Endothelial cell of umbilical vein (primary cell): ENCODE measurements around the gene RNF5. TPM values are rescaled to one million over a fixed set of nuclear protein-coding genes. Genes with fewer than 3 reads are reported as not detected.
A peak's percentile ranks its signal among the peaks of the same experiment; 100 is the strongest.

Source experiments
- BruUV-seq: library from RNA; stranded (reverse); fragments of 400-500 nt; replicated peaks from 2 replicates; lab custom pipeline; 2021; lab: Mats Ljungman, UMichigan
- CTCF ChIA-PET: fragments of 300-600, 350-600 bp; sonication (Branson Sonifier 250); formaldehyde crosslinking; loops from one replicate; lab custom pipeline; 2021; ENCODE audit warnings: antibody characterized with exemption, inconsistent platforms; lab: Charles Lee
- POLR2A ChIA-PET: fragments of 300-600, 350-600 bp; sonication (Branson Sonifier 250); formaldehyde crosslinking; loops from one replicate; lab custom pipeline; 2021; ENCODE audit warnings: antibody characterized with exemption, inconsistent platforms; lab: Charles Lee
- DNase-seq: peaks from one replicate; pipeline ENCODE4 v3.0.0-alpha.2; 2011; ENCODE audit warnings: low read depth, low spot score
- FAIRE-seq: peaks from 2 replicates; lab custom pipeline; 2011; peaks lifted over from hg19 to GRCh38; lab: Jason Lieb, UNC
- H2AFZ ChIP-seq: 2 replicates; pipeline ENCODE4 v1.6.0; 2012; ENCODE audit warnings: low read depth, low read length, control low read depth, inconsistent platforms
- H3K27ac ChIP-seq: 2 replicates; pipeline ENCODE4 v1.5.1; 2011; ENCODE audit warnings: low read depth, mild to moderate bottlenecking, control low read depth, low read length, moderate library complexity; ENCODE audit not compliant: insufficient read depth
- H3K27me3 ChIP-seq, 2 experiments: 2 replicates each; pipeline versions ENCODE4 v1.6.0 to v1.6.1; 2011; ENCODE audit warnings: low read length in 2 of 2, mixed read lengths in 1 of 2; ENCODE audit not compliant: control insufficient read depth in 2 of 2, insufficient read depth in 2 of 2
- H3K36me3 ChIP-seq, 2 experiments: 2 replicates in 1 of 2; 3 replicates in 1 of 2; pipeline ENCODE4 v1.5.1; 2011; ENCODE audit warnings: low read length in 2 of 2, mild to moderate bottlenecking in 1 of 2, moderate library complexity in 1 of 2; ENCODE audit not compliant: control insufficient read depth in 2 of 2, insufficient read depth in 2 of 2; ENCODE audit errors: extremely low read depth in 1 of 2
- H3K4me1 ChIP-seq: 3 replicates; pipeline ENCODE4 v1.5.1; 2011; ENCODE audit warnings: mild to moderate bottlenecking, low read length; ENCODE audit not compliant: control insufficient read depth, insufficient read depth; ENCODE audit errors: extremely low read depth
- H3K4me2 ChIP-seq: 2 replicates; pipeline ENCODE4 v1.6.1; 2011; ENCODE audit warnings: low read length, control low read depth, mixed read lengths; ENCODE audit not compliant: insufficient read depth
- H3K4me3 ChIP-seq, 3 experiments: fragments of 200-600 bp in 1 of 3; sonication (generic), shearing (Covaris generic) in 1 of 3; replicated peaks in 1 of 3; 2 replicates each; pipeline ENCODE4 v1.5.1; 2011 to 2016; ENCODE audit warnings: control low read depth in 3 of 3, low read length in 3 of 3, mild to moderate bottlenecking in 2 of 3, inconsistent platforms in 1 of 3, low read depth in 1 of 3, moderate library complexity in 1 of 3; ENCODE audit not compliant: insufficient read depth in 1 of 3
- H3K79me2 ChIP-seq: 2 replicates; pipeline ENCODE4 v1.6.0; 2012; ENCODE audit warnings: low read length, inconsistent platforms; ENCODE audit not compliant: control insufficient read depth, insufficient read depth
- H3K9ac ChIP-seq: replicated peaks from 2 replicates; pipeline ENCODE3; 2011; ENCODE audit warnings: low read length, control low read depth; ENCODE audit not compliant: insufficient read depth; ENCODE audit errors: extremely low read depth
- H3K9me1 ChIP-seq: replicated peaks from 3 replicates; pipeline ENCODE4 v1.6.0; 2011; ENCODE audit warnings: mild to moderate bottlenecking, low read length; ENCODE audit not compliant: control insufficient read depth, insufficient read depth; ENCODE audit errors: extremely low read depth
- H3K9me3 ChIP-seq: replicated peaks from 2 replicates; pipeline ENCODE4 v1.5.1; 2012; ENCODE audit warnings: low read length, inconsistent platforms; ENCODE audit not compliant: control insufficient read depth, insufficient read depth
- H4K20me1 ChIP-seq: replicated peaks from 2 replicates; pipeline ENCODE3; 2011; ENCODE audit warnings: mild to moderate bottlenecking, low read length; ENCODE audit not compliant: control insufficient read depth, insufficient read depth; ENCODE audit errors: extremely low read depth
- CTCF ChIP-seq, 2 donors: IDR thresholded peaks; 1 replicate in 1 of 2; 2 replicates in 1 of 2; pipeline ENCODE4 v1.5.1; 2011; ENCODE audit warnings: low read length in 2 of 2, mild to moderate bottlenecking in 2 of 2, moderate library complexity in 2 of 2, control low read depth in 1 of 2, inconsistent platforms in 1 of 2, low read depth in 1 of 2; ENCODE audit not compliant: insufficient read depth in 1 of 2; ENCODE audit errors: extremely low read depth in 1 of 2
- FOS ChIP-seq: IDR thresholded peaks from 2 replicates; pipeline ENCODE4 v1.6.1; 2011; ENCODE audit warnings: mild to moderate bottlenecking, low read length, moderate library complexity, borderline replicate concordance; ENCODE audit not compliant: insufficient read depth
- GATA2 ChIP-seq: IDR thresholded peaks from 2 replicates; pipeline ENCODE4 v1.7.0; 2011; ENCODE audit warnings: low read depth, mild to moderate bottlenecking, moderate library complexity, mixed read lengths, low read length; ENCODE audit not compliant: insufficient read length, insufficient read depth
- JUN ChIP-seq: IDR thresholded peaks from 2 replicates; pipeline ENCODE4 v1.6.1; 2011; ENCODE audit warnings: borderline replicate concordance, low read depth; ENCODE audit not compliant: insufficient read length, insufficient read depth
- MAX ChIP-seq: IDR thresholded peaks from 2 replicates; pipeline ENCODE4 v1.6.1; 2011; ENCODE audit not compliant: insufficient read depth, insufficient read length
- MYC ChIP-seq: IDR thresholded peaks from one replicate; pipeline ENCODE4 v1.6.1; 2011; ENCODE audit warnings: mild to moderate bottlenecking, low read depth, low read length
- POLR2A ChIP-seq: IDR thresholded peaks from 2 replicates; pipeline ENCODE4 v1.6.1; 2012; ENCODE audit warnings: low read depth, mild to moderate bottlenecking, control low read depth, low read length
- POLR2AphosphoS5 ChIP-seq: IDR thresholded peaks from 2 replicates; pipeline ENCODE4 v1.6.1; 2012; ENCODE audit warnings: low read depth, mild to moderate bottlenecking, control low read depth, low read length, moderate library complexity; ENCODE audit not compliant: insufficient read depth
- dilution Hi-C: fragments of 300-500 bp; cut with MboI; formaldehyde crosslinking; loops from one replicate; pipeline ENCODE4 v1.15.0; 2019; ENCODE audit warnings: low sequenced_read_pairs; ENCODE audit not compliant: extremely low pct_ligation_motif_present
- intact Hi-C: fragments of 100-400 bp; cut with micrococcal nuclease; formaldehyde crosslinking; loops from one replicate; pipeline ENCODE4 v1.10.0; 2022
- polyA plus RNA-seq, 4 experiments: library from polyadenylated mRNA; depleted of rRNA in 3 of 4; stranded (reverse) in 3 of 4; unstranded in 1 of 4; fragments of >200 nt; gene quantifications; 2 replicates each; pipeline versions ENCODE4 v1.2.1 to v1.2.3, GENCODE V29; 2011 to 2012; ENCODE audit warnings: missing spikeins in 1 of 4
- total RNA-seq: library from RNA; stranded (reverse); gene quantifications from 2 replicates; pipeline ENCODE4 v1.2.3, GENCODE V29; 2021

RNF5 gene
- total and polyA plus RNA-seq, 2 donors (not counting 3 experiments of a cell fraction or from before 2014, with no cell fraction given), result 49.2 to 100 TPM

DNA sequence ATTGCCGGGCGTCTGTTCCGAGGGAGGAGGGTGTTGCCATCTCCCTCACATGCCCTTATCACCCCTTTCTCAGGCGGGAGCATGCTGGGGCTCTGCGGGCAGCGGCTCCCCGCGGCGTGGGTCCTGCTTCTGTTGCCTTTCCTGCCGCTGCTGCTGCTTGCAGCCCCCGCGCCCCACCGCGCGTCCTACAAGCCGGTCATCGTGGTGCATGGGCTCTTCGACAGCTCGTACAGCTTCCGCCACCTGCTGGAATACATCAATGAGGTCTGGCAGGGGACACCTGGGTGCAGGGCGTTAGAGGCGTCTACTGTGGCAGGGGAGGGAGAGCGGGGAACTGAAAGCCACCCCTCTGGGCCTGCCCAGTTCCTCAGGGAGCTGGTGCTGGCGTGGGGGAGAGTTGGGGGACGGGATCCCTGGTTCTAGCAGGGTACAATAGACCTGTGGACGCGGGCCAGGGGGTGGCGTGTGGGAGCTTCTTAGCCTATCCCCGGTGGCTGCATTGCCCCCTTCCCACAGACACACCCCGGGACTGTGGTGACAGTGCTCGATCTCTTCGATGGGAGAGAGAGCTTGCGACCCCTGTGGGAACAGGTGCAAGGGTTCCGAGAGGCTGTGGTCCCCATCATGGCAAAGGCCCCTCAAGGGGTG is 23.6 kb upstream of the RNF5 start:
- H4K20me1 ChIP-seq, result no peaks in the 10 kb centered on the region
- H3K27me3 ChIP-seq, result peaks cover 4 to 5% of the 10 kb centered on the region in 2 experiments
- H3K36me3 ChIP-seq, result peaks cover 0 to 7% of the 10 kb centered on the region in 2 experiments
- peak overlapping the region; percentile 64 for H3K9ac ChIP-seq
- no peaks in the 10 kb centered on the region for H3K9me3 ChIP-seq
- intact Hi-C loops (loop anchor here (1.0 kb wide), 4 partner anchors 22 to 41 kb away; partner anchors contain the start of genes AGPAT1 and FKBPL), dilution Hi-C loops (no loop called here)
- no TSS peak for BruUV-seq
- POLR2A ChIA-PET, result no interaction called here
- no peak for TF ChIP-seq JUN
- TF ChIP-seq CTCF (IDR thresholded peaks at IDR 0.05; ENCODE audit: extremely low read depth in 1 of 2, insufficient read depth in 1 of 2, low read depth in 1 of 2, low read length in 2 of 2), result peak; percentile 17 to 34
- TF ChIP-seq POLR2AphosphoS5, result no peak
- peak overlapping the region; percentile 41 to 71 (median 60) for H3K4me3 ChIP-seq
- H3K4me2 ChIP-seq, result peak overlapping the region; percentile 40
- peak; percentile 24 for FAIRE-seq
- H3K79me2 ChIP-seq, result peaks cover 4% of the 10 kb centered on the region
- peaks cover 21% of the 10 kb centered on the region for H3K4me1 ChIP-seq
- no peaks in the 10 kb centered on the region for H3K9me1 ChIP-seq
- peak overlapping the region; percentile 51 for H3K27ac ChIP-seq
- peak; percentile 68 for DNase-seq
- H2AFZ ChIP-seq, result peak overlapping the region; percentile 76
- CTCF ChIA-PET, result interaction anchor here (1.0 to 1.2 kb wide), 3 partner anchors 15 to 41 kb away, joined by 3 to 7 read pairs (median 3); no protein-coding TSS in a partner anchor

DNA sequence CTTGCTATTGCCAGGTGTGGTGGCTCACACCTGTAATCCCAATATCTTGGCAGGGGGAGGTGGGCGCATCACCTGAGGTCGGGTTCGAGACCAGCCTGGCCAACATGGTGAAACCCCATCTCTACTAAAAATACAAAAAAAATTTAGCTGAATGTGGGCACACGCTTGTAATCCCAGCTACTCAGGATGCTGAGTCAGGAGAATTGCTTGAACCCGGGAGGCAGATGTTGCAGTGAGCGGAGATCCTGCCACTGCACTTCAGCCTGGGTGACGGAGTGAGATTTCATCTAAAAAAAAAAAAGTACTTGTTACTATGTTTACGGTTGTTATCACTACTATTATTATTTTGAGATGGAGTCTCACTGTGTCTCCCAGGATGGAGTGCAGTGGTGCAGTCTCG is 21.3 kb upstream of the RNF5 start:
- TF ChIP-seq GATA2 (no peak), POLR2A (no peak), MYC (no peak), POLR2AphosphoS5 (no peak), MAX (no peak), JUN (no peak), FOS (no peak)
- intact Hi-C loops (no loop called here), dilution Hi-C loops (no loop called here)
- Histone ChIP-seq H3K9ac (no peak overlapping the region), H2AFZ (no peak overlapping the region), H3K4me3 (no peak overlapping the region), H3K4me2 (no peak overlapping the region), H4K20me1 (no peaks in the 10 kb centered on the region), H3K9me1 (no peaks in the 10 kb centered on the region), H3K79me2 (peaks cover 4% of the 10 kb centered on the region), H3K9me3 (no peaks in the 10 kb centered on the region), H3K4me1 (peaks cover 21% of the 10 kb centered on the region), H3K27me3 (peaks cover 0 to 4% of the 10 kb centered on the region in 2 experiments), H3K36me3 (peaks cover 0 to 7% of the 10 kb centered on the region in 2 experiments), H3K27ac (no peak overlapping the region)
- no peak for DNase-seq
- no TSS peak for BruUV-seq
- no peak for FAIRE-seq
- ChIA-PET CTCF (no interaction called here), POLR2A (no interaction called here)
